Dermis lymphatic vessel endothelial cell (primary cell): ENCODE results near the gene POP4. TPM values are rescaled to one million over a fixed set of nuclear protein-coding genes. Genes with fewer than 3 reads are reported as not detected.

ENCODE experiments used
- total RNA-seq: library from RNA; depleted of rRNA; stranded (reverse); fragments of >200 nt; gene quantifications from 2 replicates; pipeline ENCODE4 v1.2.1, GENCODE V29; 2014

Gene POP4
- 50.7 and 55.8 TPM in 2 replicates for total RNA-seq

DNA sequence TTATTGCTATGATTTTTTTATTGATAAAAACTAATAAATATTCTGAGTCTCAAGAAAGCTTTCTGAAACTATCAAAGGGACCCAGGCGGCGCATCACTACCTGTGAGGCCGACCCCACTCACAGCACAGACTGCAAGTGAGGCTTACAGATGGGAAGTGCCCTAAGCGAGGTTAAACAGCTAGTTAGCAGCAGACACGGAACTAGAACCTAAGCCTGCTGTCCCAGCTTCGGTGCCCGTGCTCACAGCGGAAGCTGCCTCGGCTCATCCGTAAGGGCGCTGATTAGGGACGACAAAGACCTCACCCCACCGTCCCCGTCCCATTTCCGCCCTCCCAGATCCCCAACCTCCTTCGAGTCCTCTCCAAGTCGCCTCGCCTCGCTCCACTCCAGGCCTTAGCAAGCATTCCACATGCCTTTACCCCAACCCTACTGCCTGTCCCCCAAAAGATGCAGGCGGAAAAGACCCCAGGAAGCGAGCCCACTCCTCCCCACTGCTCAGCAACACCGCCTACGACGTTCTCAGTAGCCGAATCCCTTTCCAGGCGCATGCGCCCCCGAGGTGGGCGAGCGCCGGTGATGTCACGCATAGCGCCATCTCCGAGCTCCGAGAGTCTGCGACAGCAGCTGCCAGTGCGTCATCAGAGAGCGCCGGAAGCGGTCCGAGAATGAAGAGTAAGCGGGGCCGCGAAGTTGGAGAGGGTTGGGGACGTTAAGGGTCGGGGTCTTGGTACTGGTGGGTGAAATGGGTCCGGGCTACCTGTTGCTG, at the start of gene POP4:
TSS of gene POP4 (plus strand) at position 631 of the 767 bp plus-strand sequence. CDS start at position 667, 36 bp downstream.

GRCh38 chr19:29665215-29665825, 59.2 kb downstream of the POP4 start, which contains the start of gene PLEKHF1:
TSS of gene PLEKHF1 (plus strand) at chr19:29665461. CDS start at chr19:29673840, 8,379 bp downstream.

Other genes with a start within 250 kb of the POP4 start
- gene VSTM2B, start 80.3 kb upstream of the POP4 start, total RNA-seq = not detected in 2 replicates
- gene PLEKHF1, start 59.2 kb downstream of the POP4 start, total RNA-seq = 4.6 and 7.3 TPM in 2 replicates
- gene C19orf12, start 109.0 kb downstream of the POP4 start, total RNA-seq = 14.2 and 18.1 TPM in 2 replicates
- 1.1 and 1.7 TPM in 2 replicates for gene CCNE1, start 205.7 kb downstream of the POP4 start, total RNA-seq